ENCODE results near the gene TMEM204. TPM values are rescaled to one million over a fixed set of nuclear protein-coding genes. Genes with fewer than 3 reads are reported as not detected.

TMEM204 gene
- total and polyA plus RNA-seq, 4 donors = 24.7 to 116 (median 40.4) TPM

DNA sequence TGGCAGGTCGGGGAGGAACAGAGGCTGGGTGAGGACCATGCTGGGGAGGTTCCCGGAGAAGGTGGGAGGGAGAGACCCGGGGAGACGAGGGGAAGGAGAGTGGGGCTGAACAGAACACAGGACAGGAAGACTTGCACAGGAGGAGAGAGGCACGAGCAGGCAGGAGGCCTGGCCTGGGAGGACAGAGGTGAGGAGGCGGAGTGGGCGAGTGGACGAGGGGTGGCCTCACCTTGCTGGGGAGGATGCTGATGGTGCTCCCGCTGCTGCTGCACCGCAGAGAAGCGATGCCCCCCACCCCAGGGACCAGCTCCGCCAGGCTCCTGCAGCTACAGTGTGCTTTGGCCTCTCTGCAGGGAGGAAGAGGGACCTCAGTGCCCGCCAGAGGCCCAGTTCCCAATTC lies 34.5 kb downstream of the TMEM204 start:
- Histone ChIP-seq H3K27ac (ENCODE audit: low read depth in 1 of 2, low read length in 1 of 2) (no peak overlapping the region), H3K4me3 (no peak overlapping the region), H3K9ac (ENCODE audit: insufficient read depth in 1 of 2, low read length in 2 of 2) (no peak overlapping the region), H3K27me3 (ENCODE audit: control insufficient read depth in 3 of 3, insufficient read depth in 3 of 3, low read length in 2 of 3) (no peaks in the 10 kb centered on the region), H3K9me3 (ENCODE audit: control insufficient read depth in 4 of 4, insufficient read depth in 3 of 4, low read length in 3 of 4) (no peaks in the 10 kb centered on the region), H3K4me1 (ENCODE audit: control insufficient read depth in 5 of 5, insufficient read depth in 5 of 5, low read length in 5 of 5) (no peaks in the 10 kb centered on the region), H3K36me3 (ENCODE audit: control insufficient read depth in 4 of 4, insufficient read depth in 4 of 4, low read length in 4 of 4) (peaks cover 0 to 11% (median 5%) of the 10 kb centered on the region in 4 donors)
- WGBS, 2 donors = 94% methylated on average over 13 of the region's 13 CpGs
- TF ChIP-seq, protein P1, sequence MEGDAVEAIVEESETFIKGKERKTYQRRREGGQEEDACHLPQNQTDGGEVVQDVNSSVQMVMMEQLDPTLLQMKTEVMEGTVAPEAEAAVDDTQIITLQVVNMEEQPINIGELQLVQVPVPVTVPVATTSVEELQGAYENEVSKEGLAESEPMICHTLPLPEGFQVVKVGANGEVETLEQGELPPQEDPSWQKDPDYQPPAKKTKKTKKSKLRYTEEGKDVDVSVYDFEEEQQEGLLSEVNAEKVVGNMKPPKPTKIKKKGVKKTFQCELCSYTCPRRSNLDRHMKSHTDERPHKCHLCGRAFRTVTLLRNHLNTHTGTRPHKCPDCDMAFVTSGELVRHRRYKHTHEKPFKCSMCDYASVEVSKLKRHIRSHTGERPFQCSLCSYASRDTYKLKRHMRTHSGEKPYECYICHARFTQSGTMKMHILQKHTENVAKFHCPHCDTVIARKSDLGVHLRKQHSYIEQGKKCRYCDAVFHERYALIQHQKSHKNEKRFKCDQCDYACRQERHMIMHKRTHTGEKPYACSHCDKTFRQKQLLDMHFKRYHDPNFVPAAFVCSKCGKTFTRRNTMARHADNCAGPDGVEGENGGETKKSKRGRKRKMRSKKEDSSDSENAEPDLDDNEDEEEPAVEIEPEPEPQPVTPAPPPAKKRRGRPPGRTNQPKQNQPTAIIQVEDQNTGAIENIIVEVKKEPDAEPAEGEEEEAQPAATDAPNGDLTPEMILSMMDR (IDR thresholded peaks at IDR 0.05; ENCODE audit: control extremely low read depth, extremely low read depth) = no peak
- DNase-seq (no peak), ATAC-seq (ENCODE audit: insufficient read depth, low FRiP score) (no peak)

DNA sequence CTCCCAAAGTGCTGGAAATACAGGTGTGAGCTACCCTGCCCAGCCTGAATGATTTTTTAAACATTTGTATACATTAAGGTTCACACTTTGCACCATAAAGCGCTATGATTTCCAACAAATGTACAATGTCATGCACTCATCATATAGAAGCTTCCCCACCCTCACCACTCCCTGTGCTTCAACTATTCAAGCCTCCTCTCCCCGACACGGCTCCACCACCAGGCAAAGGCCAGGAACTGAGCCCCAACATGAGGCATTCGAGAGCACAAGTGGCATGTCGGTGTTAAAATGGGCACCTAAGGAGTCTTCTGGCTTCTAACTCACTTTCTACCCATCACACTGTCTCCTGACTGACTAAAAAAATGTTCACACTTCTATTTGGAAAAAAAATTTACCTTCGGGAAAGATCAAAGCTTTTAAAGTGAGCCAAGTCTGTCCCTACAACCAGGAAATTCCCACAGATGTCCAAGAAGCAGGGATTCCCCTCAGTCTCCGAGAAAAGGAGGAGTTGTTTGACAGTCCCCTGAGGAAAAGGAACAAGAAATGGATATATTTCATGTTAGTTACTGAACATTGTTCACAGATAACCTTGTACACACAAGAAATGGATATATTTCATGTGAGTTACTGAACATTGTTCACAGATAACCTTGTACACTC lies 37.7 kb downstream of the TMEM204 start:
- H3K9me3 ChIP-seq (ENCODE audit: control insufficient read depth in 4 of 4, insufficient read depth in 3 of 4, low read length in 3 of 4) = no peaks in the 10 kb centered on the region
- H3K4me1 ChIP-seq (ENCODE audit: control insufficient read depth in 5 of 5, insufficient read depth in 5 of 5, low read length in 5 of 5) = no peaks in the 10 kb centered on the region
- no peaks in the 10 kb centered on the region for H3K27me3 ChIP-seq (ENCODE audit: control insufficient read depth in 3 of 3, insufficient read depth in 3 of 3, low read length in 2 of 3)
- no peak overlapping the region for H3K27ac ChIP-seq (ENCODE audit: low read depth in 1 of 2, low read length in 1 of 2)
- no peak for DNase-seq
- WGBS, 2 donors = 75 to 88% methylated on average over 7 of the region's 7 CpGs
- no peak overlapping the region for H3K9ac ChIP-seq (ENCODE audit: insufficient read depth in 1 of 2, low read length in 2 of 2)
- H3K4me3 ChIP-seq = no peak overlapping the region
- no peak for ATAC-seq (ENCODE audit: insufficient read depth, low FRiP score)
- TF ChIP-seq, protein P1 (IDR thresholded peaks at IDR 0.05; ENCODE audit: control extremely low read depth, extremely low read depth) = no peak
- peaks cover 0 to 9% (median 5%) of the 10 kb centered on the region in 4 donors for H3K36me3 ChIP-seq (ENCODE audit: control insufficient read depth in 4 of 4, insufficient read depth in 4 of 4, low read length in 4 of 4)

DNA sequence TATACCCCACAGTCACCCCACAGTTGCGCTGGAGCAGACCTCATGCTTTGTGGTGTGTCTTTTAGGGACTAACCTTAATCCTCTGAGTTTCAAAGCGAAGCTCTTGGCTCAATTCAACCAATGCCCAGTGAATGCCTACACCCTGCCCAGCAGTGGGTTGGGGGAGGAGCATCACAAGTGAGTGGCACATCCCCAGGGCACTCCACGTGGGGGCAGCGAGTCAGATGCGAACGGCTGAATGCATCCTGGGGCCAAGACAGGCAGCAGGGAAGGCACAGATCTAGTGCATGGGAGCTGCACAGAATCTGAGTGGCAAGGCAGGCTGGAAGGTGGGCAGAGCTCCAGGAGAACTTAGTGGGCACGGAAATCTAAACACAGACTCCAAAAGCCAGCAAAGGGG lies 39.2 kb downstream of the TMEM204 start:
- Histone ChIP-seq H3K27me3 (ENCODE audit: control insufficient read depth in 3 of 3, insufficient read depth in 3 of 3, low read length in 2 of 3) (no peaks in the 10 kb centered on the region), H3K36me3 (ENCODE audit: control insufficient read depth in 4 of 4, insufficient read depth in 4 of 4, low read length in 4 of 4) (peaks cover 0 to 9% (median 7%) of the 10 kb centered on the region in 4 donors), H3K9me3 (ENCODE audit: control insufficient read depth in 4 of 4, insufficient read depth in 3 of 4, low read length in 3 of 4) (no peaks in the 10 kb centered on the region), H3K4me1 (ENCODE audit: control insufficient read depth in 5 of 5, insufficient read depth in 5 of 5, low read length in 5 of 5) (peaks cover 0 to 1% (median 0%) of the 10 kb centered on the region in 5 donors), H3K4me3 (no peak overlapping the region), H3K27ac (ENCODE audit: low read depth in 1 of 2, low read length in 1 of 2) (no peak overlapping the region), H3K9ac (ENCODE audit: insufficient read depth in 1 of 2, low read length in 2 of 2) (no peak overlapping the region)
- DNase-seq (no peak), ATAC-seq (ENCODE audit: insufficient read depth, low FRiP score) (no peak)
- TF ChIP-seq, protein P1 (IDR thresholded peaks at IDR 0.05; ENCODE audit: control extremely low read depth, extremely low read depth) = no peak
- 85 to 88% methylated on average over 7 of the region's 7 CpGs for WGBS, 2 donors

DNA sequence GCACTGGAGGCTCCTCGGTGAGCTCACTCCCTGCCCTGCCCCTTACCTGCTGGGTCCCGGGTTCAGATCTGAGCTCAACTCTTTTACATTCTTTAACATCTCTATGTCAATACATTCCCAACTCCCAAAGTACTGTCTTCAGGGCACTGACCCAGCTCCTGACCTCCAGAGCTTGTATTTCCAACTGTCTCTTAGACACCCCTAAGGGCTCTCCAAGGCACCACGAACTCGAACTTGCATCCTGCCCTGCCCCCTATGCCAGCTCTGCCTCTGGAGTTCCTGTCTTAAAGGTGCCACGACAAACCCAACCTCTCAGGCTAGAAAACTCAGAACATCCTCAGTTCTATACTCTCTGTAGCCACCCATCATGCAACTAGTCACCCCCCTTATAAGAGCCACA lies 39.8 kb downstream of the TMEM204 start:
- Histone ChIP-seq H3K9me3 (ENCODE audit: control insufficient read depth in 4 of 4, insufficient read depth in 3 of 4, low read length in 3 of 4) (no peaks in the 10 kb centered on the region), H3K27me3 (ENCODE audit: control insufficient read depth in 3 of 3, insufficient read depth in 3 of 3, low read length in 2 of 3) (no peaks in the 10 kb centered on the region), H3K4me3 (no peak overlapping the region), H3K9ac (ENCODE audit: insufficient read depth in 1 of 2, low read length in 2 of 2) (no peak overlapping the region), H3K36me3 (ENCODE audit: control insufficient read depth in 4 of 4, insufficient read depth in 4 of 4, low read length in 4 of 4) (peaks cover 0 to 10% (median 6%) of the 10 kb centered on the region in 4 donors), H3K4me1 (ENCODE audit: control insufficient read depth in 5 of 5, insufficient read depth in 5 of 5, low read length in 5 of 5) (peaks cover 0 to 1% (median 0%) of the 10 kb centered on the region in 5 donors), H3K27ac (ENCODE audit: low read depth in 1 of 2, low read length in 1 of 2) (no peak overlapping the region)
- WGBS, 2 donors = 77 to 82% methylated on average over 5 of the region's 5 CpGs
- TF ChIP-seq, protein P1 (IDR thresholded peaks at IDR 0.05; ENCODE audit: control extremely low read depth, extremely low read depth) = no peak
- DNase-seq (no peak), ATAC-seq (ENCODE audit: insufficient read depth, low FRiP score) (no peak)

Data from lung (tissue), 12 donors.